Fibroblast of pulmonary artery (primary cell): Measurements from ENCODE around the gene CD226.
A peak's percentile ranks its signal among the peaks of the same experiment; 100 is the strongest.
"Not testable (repeated sequence)": the region's sequence is repeated elsewhere in the genome, so short reads cannot be mapped to it uniquely, and the experiment has no call there.

Experiments used
- DNase-seq: peaks from one replicate; pipeline ENCODE4 v3.0.0-alpha.2; 2010; ENCODE audit warnings: low read depth
- H3K4me3 ChIP-seq: replicated peaks from 2 replicates; pipeline ENCODE4 v1.5.1; 2011; ENCODE audit warnings: low read depth, mild to moderate bottlenecking, control low read depth, low read length, moderate library complexity
- CTCF ChIP-seq: IDR thresholded peaks from 2 replicates; pipeline ENCODE4 v1.5.1; 2011; ENCODE audit warnings: mild to moderate bottlenecking, control low read depth, low read length, inconsistent platforms; ENCODE audit errors: missing control alignments

CD226 gene

GRCh38 chr18:69838620-69839411 is 108.9 kb downstream of the CD226 start:
- no peak for TF ChIP-seq CTCF
- DNase-seq, result no peak
- no peak overlapping the region for H3K4me3 ChIP-seq

- no peak for TF ChIP-seq CTCF
- H3K4me3 ChIP-seq, result no peak overlapping the region
- no peak for DNase-seq
Measured at GRCh38 chr18:69838003-69838402, 109.7 kb downstream of the CD226 start.

DNA sequence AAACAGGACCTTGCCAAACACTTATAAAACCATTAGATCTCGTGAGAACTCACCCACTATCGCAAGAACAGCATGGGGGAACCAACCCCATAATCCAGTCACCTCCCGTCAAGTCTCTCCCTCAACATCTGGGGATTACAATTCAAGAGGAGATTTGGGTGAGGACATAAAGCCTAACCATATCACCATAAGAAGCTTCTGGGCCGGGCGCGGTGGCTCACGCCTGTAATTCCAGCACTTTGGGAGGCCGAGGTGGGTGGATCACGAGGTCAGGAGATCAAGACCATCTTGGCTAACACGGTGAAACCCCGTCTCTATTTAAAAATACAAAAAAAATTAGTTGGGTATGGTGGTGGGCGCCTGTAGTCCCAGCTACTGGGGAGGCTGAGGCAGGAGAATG is 112.7 kb downstream of the CD226 start:
- not testable (repeated sequence) for H3K4me3 ChIP-seq, DNase-seq

GRCh38 chr18:69830189-69830588 is 117.5 kb downstream of the CD226 start:
- TF ChIP-seq CTCF, result no peak
- H3K4me3 ChIP-seq, result no peak overlapping the region
- DNase-seq, result no peak

- TF ChIP-seq CTCF, result no peak
- no peak overlapping the region for H3K4me3 ChIP-seq
- DNase-seq, result no peak
Measured at GRCh38 chr18:69820538-69820937, 127.1 kb downstream of the CD226 start.

DNA sequence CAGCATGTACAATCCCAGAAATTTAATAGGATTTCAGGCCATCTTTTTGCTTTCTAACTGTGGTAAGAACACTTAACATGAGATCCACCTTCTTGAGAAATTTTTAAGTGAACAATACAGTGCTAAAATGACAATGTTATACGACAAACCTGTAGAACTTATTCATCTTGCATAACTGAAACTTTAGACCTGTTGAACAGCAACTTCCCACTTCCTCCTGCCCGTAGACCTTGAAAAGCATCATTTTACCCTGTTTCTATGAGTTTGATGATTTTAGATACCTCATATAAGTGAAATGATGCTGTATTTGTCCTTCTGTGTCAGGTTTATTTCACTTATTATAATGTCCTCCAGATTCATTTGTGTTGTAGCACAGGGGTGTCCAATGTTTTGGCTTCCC is 128.2 kb downstream of the CD226 start:
- DNase-seq, result no peak
- no peak for TF ChIP-seq CTCF
- no peak overlapping the region for H3K4me3 ChIP-seq

DNA sequence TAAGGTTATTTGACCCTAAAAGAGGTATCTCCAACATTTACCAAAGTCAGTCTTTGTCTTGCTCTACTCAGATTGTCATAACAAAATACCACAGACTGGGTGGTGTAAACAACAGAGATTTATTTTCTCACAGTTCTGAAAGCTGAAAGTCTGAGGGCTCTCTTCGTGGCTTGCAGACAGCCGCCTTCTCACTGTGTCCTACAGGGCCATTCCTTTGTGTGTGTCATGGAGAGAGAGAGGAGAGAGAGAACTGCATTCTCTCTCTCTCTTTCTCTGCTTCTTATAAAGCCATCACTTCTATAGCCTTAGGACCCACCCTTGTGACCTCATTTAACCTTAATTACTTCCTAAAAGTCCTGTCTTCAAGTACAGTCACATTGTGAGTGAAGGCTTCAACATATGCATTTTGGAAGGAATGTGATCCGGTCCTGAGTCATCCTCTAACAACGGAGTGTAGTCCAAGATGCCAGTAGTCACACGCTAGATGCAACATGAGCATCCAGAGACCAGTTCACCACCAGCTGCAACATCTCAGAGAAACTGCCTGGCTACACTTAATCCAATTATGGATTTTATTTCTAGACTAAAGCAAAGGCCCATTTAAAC is 130.2 kb downstream of the CD226 start:
- TF ChIP-seq CTCF, result no peak
- DNase-seq, result peak; percentile 79
- H3K4me3 ChIP-seq, result no peak overlapping the region
